Measurements from ENCODE around the gene CHML.

CHML gene

GRCh38 chr1:241644259-241644658 lies 4.1 kb upstream of the CHML start:
- no peak for DNase-seq

- DNase-seq = no peak
Measured at GRCh38 chr1:241642593-241642944, 2.4 kb upstream of the CHML start.

GRCh38 chr1:241641773-241642592 lies 1.8 kb upstream of the CHML start:
- DNase-seq = no peak

- DNase-seq = no peak
Measured at GRCh38 chr1:241640867-241641622, 876 bp upstream of the CHML start.

GRCh38 chr1:241639623-241640148 lies 483 bp downstream of the CHML start:
- DNase-seq = peak; percentile 55

GRCh38 chr1:241638909-241639622 lies 1.1 kb downstream of the CHML start:
- peak; percentile 39 for DNase-seq

- DNase-seq = no peak
Measured at GRCh38 chr1:241638099-241638682, 2.0 kb downstream of the CHML start.

GRCh38 chr1:241637604-241638003 lies 2.6 kb downstream of the CHML start:
- peak; percentile 17 for DNase-seq

- DNase-seq = no peak
Measured at GRCh38 chr1:241637046-241637590, 3.1 kb downstream of the CHML start.

GRCh38 chr1:241636291-241636690 lies 3.9 kb downstream of the CHML start:
- no peak for DNase-seq

- no peak for DNase-seq
Measured at GRCh38 chr1:241635556-241636152, 4.5 kb downstream of the CHML start.

- no peak for DNase-seq
Measured at GRCh38 chr1:241632987-241633386, 7.2 kb downstream of the CHML start.

GRCh38 chr1:241631674-241632073 lies 8.5 kb downstream of the CHML start:
- no peak for DNase-seq

GRCh38 chr1:241630899-241631298 lies 9.3 kb downstream of the CHML start:
- DNase-seq = no peak

- no peak for DNase-seq
Measured at GRCh38 chr1:241630476-241630875, 9.7 kb downstream of the CHML start.

- no peak for DNase-seq
Measured at GRCh38 chr1:241630005-241630404, 10.2 kb downstream of the CHML start.

GRCh38 chr1:241627453-241628259 lies 12.5 kb downstream of the CHML start:
- DNase-seq = peak; percentile 71

GRCh38 chr1:241624935-241625334 lies 15.2 kb downstream of the CHML start:
- DNase-seq = peak; percentile 71

- no peak for DNase-seq
Measured at GRCh38 chr1:241622669-241623068, 17.5 kb downstream of the CHML start.

GRCh38 chr1:241617426-241617825 lies 22.7 kb downstream of the CHML start:
- no peak for DNase-seq
